GM23248 (cell line): ENCODE results near the gene CCL27. TPM values are rescaled to one million over a fixed set of nuclear protein-coding genes. Genes with fewer than 3 reads are reported as not detected.

Source experiments
- DNase-seq: peaks from one replicate; pipeline ENCODE4 v3.0.0-alpha.2; 2015
- H2AFZ ChIP-seq: fragments of 200-600 bp; sonication (generic); 2 replicates; pipeline ENCODE4 v1.6.1; 2016; ENCODE audit warnings: antibody characterized with exemption
- H3F3A ChIP-seq: fragments of 200-600 bp; sonication (generic); 2 replicates; pipeline ENCODE4 v1.6.1; 2016; ENCODE audit warnings: mild to moderate bottlenecking, antibody characterized with exemption, mixed run types; ENCODE audit not compliant: insufficient read depth
- H3K27ac ChIP-seq: fragments of 200-600 bp; sonication (generic); 2 replicates; pipeline ENCODE4 v1.5.1; 2016; ENCODE audit warnings: mild to moderate bottlenecking
- H3K27me3 ChIP-seq: fragments of 200-600 bp; sonication (generic); replicated peaks from 2 replicates; pipeline ENCODE4 v1.6.1; 2016; ENCODE audit warnings: mild to moderate bottlenecking; ENCODE audit not compliant: insufficient read depth
- H3K36me3 ChIP-seq: fragments of 200-600 bp; sonication (generic); 2 replicates; pipeline ENCODE4 v1.6.1; 2016; ENCODE audit warnings: low read depth, mild to moderate bottlenecking
- H3K4me1 ChIP-seq: fragments of 200-600 bp; sonication (generic); 2 replicates; pipeline ENCODE4 v1.6.1; 2016; ENCODE audit warnings: mild to moderate bottlenecking; ENCODE audit not compliant: insufficient read depth
- H3K4me2 ChIP-seq: fragments of 200-600 bp; sonication (generic); one replicate; pipeline ENCODE4 v1.6.1; 2016; ENCODE audit warnings: mild to moderate bottlenecking; ENCODE audit not compliant: unreplicated experiment
- H3K4me3 ChIP-seq: fragments of 200-600 bp; sonication (generic); 2 replicates; pipeline ENCODE4 v1.5.1; 2016; ENCODE audit warnings: mild to moderate bottlenecking
- H3K79me2 ChIP-seq: fragments of 200-600 bp; sonication (generic); 2 replicates; pipeline ENCODE4 v1.6.1; 2016; ENCODE audit warnings: mild to moderate bottlenecking; ENCODE audit not compliant: insufficient read depth
- H3K9ac ChIP-seq: fragments of 200-600 bp; sonication (generic); 2 replicates; pipeline ENCODE4 v1.6.1; 2016; ENCODE audit warnings: mild to moderate bottlenecking
- H3K9me2 ChIP-seq: fragments of 200-600 bp; sonication (generic); 2 replicates; pipeline ENCODE4 v1.6.1; 2016; ENCODE audit warnings: mixed run types, mild to moderate bottlenecking, moderate library complexity; ENCODE audit not compliant: insufficient read depth
- H3K9me3 ChIP-seq: fragments of 200-600 bp; sonication (generic); one replicate; pipeline ENCODE4 v1.6.1; 2017; ENCODE audit warnings: low read depth
- H4K20me1 ChIP-seq: fragments of 200-600 bp; sonication (generic); 2 replicates; pipeline ENCODE4 v1.6.0; 2016; ENCODE audit not compliant: insufficient read depth
- EZH2 ChIP-seq: fragments of 200-600 bp; sonication (generic); IDR thresholded peaks from 2 replicates; pipeline ENCODE4 v1.6.1; 2018; ENCODE audit warnings: antibody characterized with exemption, mild to moderate bottlenecking; ENCODE audit not compliant: insufficient read depth, poor library complexity, severe bottlenecking
- EZH2phosphoT487 ChIP-seq: fragments of 200-600 bp; sonication (generic); IDR thresholded peaks from 2 replicates; pipeline ENCODE4 v1.6.1; 2018; ENCODE audit warnings: antibody characterized with exemption, moderate library complexity, mild to moderate bottlenecking, low read depth; ENCODE audit not compliant: insufficient read depth
- WGBS, 2 experiments: methylation state at CpG; one replicate each; pipeline ENCODE4 v1.1.6; 2015 to 2017; ENCODE audit warnings: low lambda C conversion rate in 2 of 2, low coverage in 1 of 2; ENCODE audit errors: missing lambda C conversion rate in 2 of 2; 5-methylcytosine and 5-hydroxymethylcytosine counted together
- in situ Hi-C: fragments of 300-500 bp; cut with MboI; formaldehyde crosslinking; loops from 2 replicates; pipeline ENCODE4 v1.15.0; 2020
- polyA plus RNA-seq: library from polyadenylated mRNA; unstranded; fragments of >200 nt; fragmentation: Nextera tagmentation; extraction: Ambion mirVana; gene quantifications from 2 replicates; pipeline ENCODE4 v1.2.1, GENCODE V29; 2016
- total RNA-seq: library from RNA; depleted of rRNA; stranded (reverse); fragments of >200 nt; shearing (Covaris generic); gene quantifications from 2 replicates; pipeline ENCODE4 v1.2.3, GENCODE V29; 2014

The CCL27 gene
- total and polyA plus RNA-seq, 2 experiments from 2014 or later = 0.50 TPM; not detected in 1

DNA sequence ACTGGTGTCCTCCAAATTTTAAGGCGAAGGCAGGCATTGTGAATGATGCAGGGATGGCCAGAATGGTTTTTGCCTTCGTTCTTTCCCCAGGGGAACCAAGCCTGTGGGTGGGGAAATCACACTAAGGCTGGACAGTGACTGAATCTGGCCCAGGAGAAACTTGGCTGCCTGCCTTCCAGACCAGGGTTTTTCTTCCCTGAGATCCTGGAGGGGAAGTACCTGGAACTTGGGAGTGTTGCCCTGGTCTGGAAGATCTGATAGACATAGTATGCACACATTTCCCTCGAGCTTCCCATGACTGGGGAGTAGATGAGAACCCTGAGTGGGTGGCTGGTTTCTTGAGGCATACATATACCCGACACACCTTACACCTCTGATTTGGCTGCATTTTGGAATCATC is 11.1 kb downstream of the CCL27 start:
- Histone ChIP-seq H3K27me3 (no peaks in the 10 kb centered on the region), H3K4me1 (peaks cover 51% of the 10 kb centered on the region), H2AFZ (peak overlapping the region; percentile 74), H3K4me3 (peak overlapping the region; percentile 67), H3K27ac (peak overlapping the region; percentile 82), H3K79me2 (peaks cover 15% of the 10 kb centered on the region), H4K20me1 (no peaks in the 10 kb centered on the region), H3K9ac (peak overlapping the region; percentile 68), H3F3A (peaks cover 18% of the 10 kb centered on the region; the same call in 1 of the 2 replicates), H3K4me2 (peak overlapping the region; percentile 92), H3K9me3 (no peaks in the 10 kb centered on the region), H3K36me3 (no peaks in the 10 kb centered on the region), H3K9me2 (no peaks in the 10 kb centered on the region)
- in situ Hi-C loops = no loop called here
- TF ChIP-seq EZH2phosphoT487 = no peak
- no peak for TF ChIP-seq EZH2
- peak; percentile 75 for DNase-seq
- WGBS, 2 experiments = 36 to 37% methylated on average over 4 of the region's 4 CpGs

DNA sequence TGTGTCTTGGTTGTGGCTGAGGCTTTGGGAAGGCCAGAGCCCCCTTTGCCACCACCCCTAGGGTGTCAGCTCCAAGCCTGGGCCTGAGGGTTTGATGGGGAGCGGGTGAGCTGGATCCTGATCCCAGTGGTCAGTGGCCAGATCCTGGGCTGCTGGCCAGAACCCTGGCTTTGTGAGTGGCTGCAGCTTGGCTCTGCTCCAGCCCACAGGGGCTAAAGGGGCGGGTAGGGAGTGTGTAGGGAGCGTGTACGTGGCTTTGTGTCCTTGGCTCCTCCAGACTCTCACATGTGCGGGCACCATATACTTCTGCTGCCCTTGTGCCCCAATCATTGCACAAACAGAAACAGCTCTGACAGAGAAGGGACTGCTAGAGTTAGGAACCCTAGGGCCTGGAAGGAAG is 11.6 kb downstream of the CCL27 start:
- TF ChIP-seq EZH2phosphoT487 (no peak), EZH2 (no peak)
- no peaks in the 10 kb centered on the region for H3K27me3 ChIP-seq
- H4K20me1 ChIP-seq = no peaks in the 10 kb centered on the region
- no peak overlapping the region for H2AFZ ChIP-seq
- peaks cover 15% of the 10 kb centered on the region for H3K79me2 ChIP-seq
- no peak overlapping the region for H3K9ac ChIP-seq
- H3K9me2 ChIP-seq = no peaks in the 10 kb centered on the region
- 88 to 89% methylated on average over 5 of the region's 5 CpGs for WGBS, 2 experiments
- H3K4me1 ChIP-seq = peaks cover 51% of the 10 kb centered on the region
- H3K9me3 ChIP-seq = no peaks in the 10 kb centered on the region
- no peak for DNase-seq
- in situ Hi-C loops = no loop called here
- H3F3A ChIP-seq = peaks cover 22% of the 10 kb centered on the region; the same call in 1 of the 2 replicates
- H3K4me3 ChIP-seq = 0 out of 2 replicates have a peak overlapping the region, but pooled peaks have one; percentile 67
- no peak overlapping the region for H3K4me2 ChIP-seq
- H3K27ac ChIP-seq = peak overlapping the region; percentile 82
- H3K36me3 ChIP-seq = no peaks in the 10 kb centered on the region

DNA sequence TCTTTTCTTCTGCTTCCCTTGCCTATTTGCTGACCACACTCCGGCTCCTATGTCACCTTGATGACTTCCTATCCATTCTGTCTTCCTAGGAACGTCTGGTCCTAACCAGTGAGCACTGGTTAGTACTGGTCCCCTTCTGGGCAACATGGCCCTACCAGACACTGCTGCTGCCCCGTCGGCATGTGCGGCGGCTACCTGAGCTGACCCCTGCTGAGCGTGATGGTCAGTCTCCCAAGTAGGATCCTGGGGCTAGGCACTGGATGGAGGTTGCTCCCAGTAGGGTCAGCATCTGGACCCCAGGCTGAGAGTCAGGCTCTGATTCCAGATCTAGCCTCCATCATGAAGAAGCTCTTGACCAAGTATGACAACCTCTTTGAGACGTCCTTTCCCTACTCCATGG is 13.8 kb downstream of the CCL27 start:
- Histone ChIP-seq H3F3A (peaks cover 22% of the 10 kb centered on the region; the same call in 1 of the 2 replicates), H3K4me2 (no peak overlapping the region), H3K9me3 (no peaks in the 10 kb centered on the region), H3K79me2 (peaks cover 15% of the 10 kb centered on the region), H3K27me3 (no peaks in the 10 kb centered on the region), H3K9ac (no peak overlapping the region), H3K4me1 (peaks cover 36% of the 10 kb centered on the region), H4K20me1 (no peaks in the 10 kb centered on the region), H3K4me3 (no peak overlapping the region), H3K36me3 (no peaks in the 10 kb centered on the region), H3K9me2 (no peaks in the 10 kb centered on the region), H3K27ac (no peak overlapping the region), H2AFZ (no peak overlapping the region)
- no peak for DNase-seq
- TF ChIP-seq EZH2phosphoT487 (no peak), EZH2 (no peak)
- WGBS, 2 experiments = 91 to 94% methylated on average over 8 of the region's 8 CpGs
- in situ Hi-C loops = no loop called here

DNA sequence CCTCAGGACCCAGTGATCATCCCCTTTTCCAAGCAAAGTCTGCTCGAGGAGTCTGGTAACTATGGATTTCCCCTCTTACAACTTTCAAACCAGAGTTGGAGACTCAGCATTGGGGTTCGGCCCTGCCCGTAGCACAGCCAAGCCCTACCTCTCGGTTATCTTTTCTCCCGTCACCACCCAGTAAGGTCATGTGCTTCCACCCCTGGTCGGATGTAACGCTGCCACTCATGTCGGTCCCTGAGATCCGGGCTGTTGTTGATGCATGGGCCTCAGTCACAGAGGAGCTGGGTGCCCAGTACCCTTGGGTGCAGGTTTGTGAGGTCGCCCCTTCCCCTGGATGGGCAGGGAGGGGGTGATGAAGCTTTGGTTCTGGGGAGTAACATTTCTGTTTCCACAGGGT is 14.8 kb downstream of the CCL27 start:
- Histone ChIP-seq H3K79me2 (peaks cover 15% of the 10 kb centered on the region), H3K4me1 (peaks cover 26% of the 10 kb centered on the region), H3F3A (peaks cover 18% of the 10 kb centered on the region; the same call in 1 of the 2 replicates), H3K9me2 (no peaks in the 10 kb centered on the region), H3K36me3 (no peaks in the 10 kb centered on the region), H3K4me3 (peak overlapping the region; percentile 78), H4K20me1 (no peaks in the 10 kb centered on the region), H3K9me3 (no peaks in the 10 kb centered on the region), H3K4me2 (peak overlapping the region; percentile 80), H2AFZ (no peak overlapping the region; the same call in 1 of the 2 replicates), H3K27me3 (no peaks in the 10 kb centered on the region), H3K27ac (no peak overlapping the region), H3K9ac (peak overlapping the region; percentile 85)
- WGBS, 2 experiments = 41 to 48% methylated on average over 10 of the region's 10 CpGs
- DNase-seq = no peak
- TF ChIP-seq EZH2 (no peak), EZH2phosphoT487 (no peak)
- in situ Hi-C loops = no loop called here

DNA sequence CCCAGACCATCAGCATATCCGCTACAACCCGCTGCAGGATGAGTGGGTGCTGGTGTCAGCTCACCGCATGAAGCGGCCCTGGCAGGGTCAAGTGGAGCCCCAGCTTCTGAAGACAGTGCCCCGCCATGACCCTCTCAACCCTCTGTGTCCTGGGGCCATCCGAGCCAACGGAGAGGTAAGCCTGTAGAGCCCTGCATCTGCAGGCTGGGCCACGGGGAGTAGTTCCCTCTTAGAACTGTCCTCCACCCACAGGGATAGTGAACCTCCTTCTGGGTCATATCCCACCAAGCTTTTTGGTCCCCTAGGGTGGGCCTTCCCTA is 15.4 kb downstream of the CCL27 start:
- no peak for DNase-seq
- TF ChIP-seq EZH2phosphoT487 (no peak), EZH2 (no peak)
- peak overlapping the region; percentile 74 for H3K27ac ChIP-seq
- peaks cover 20% of the 10 kb centered on the region for H3K4me1 ChIP-seq
- H3K36me3 ChIP-seq = no peaks in the 10 kb centered on the region
- H3F3A ChIP-seq = peaks cover 13% of the 10 kb centered on the region; the same call in 1 of the 2 replicates
- no peaks in the 10 kb centered on the region for H3K9me2 ChIP-seq
- no peaks in the 10 kb centered on the region for H3K9me3 ChIP-seq
- H3K27me3 ChIP-seq = no peaks in the 10 kb centered on the region
- 0 to 2% methylated on average over 7 to 8 of the region's 8 CpGs for WGBS, 2 experiments
- H4K20me1 ChIP-seq = no peaks in the 10 kb centered on the region
- peak overlapping the region; percentile 95 for H2AFZ ChIP-seq
- peak overlapping the region; percentile 80 for H3K4me2 ChIP-seq
- H3K79me2 ChIP-seq = peaks cover 15% of the 10 kb centered on the region
- peak overlapping the region; percentile 78 for H3K4me3 ChIP-seq
- in situ Hi-C loops = no loop called here
- H3K9ac ChIP-seq = peak overlapping the region; percentile 85
